Measurements from ENCODE around the gene PSMG4. TPM values are rescaled to one million over a fixed set of nuclear protein-coding genes. Genes with fewer than 3 reads are reported as not detected.

Gene PSMG4
- total and polyA plus RNA-seq, 2 of the 8 experiments (the other 6 are each of a cell fraction or from before 2014, with no cell fraction given) = 40.6 to 113 TPM

DNA sequence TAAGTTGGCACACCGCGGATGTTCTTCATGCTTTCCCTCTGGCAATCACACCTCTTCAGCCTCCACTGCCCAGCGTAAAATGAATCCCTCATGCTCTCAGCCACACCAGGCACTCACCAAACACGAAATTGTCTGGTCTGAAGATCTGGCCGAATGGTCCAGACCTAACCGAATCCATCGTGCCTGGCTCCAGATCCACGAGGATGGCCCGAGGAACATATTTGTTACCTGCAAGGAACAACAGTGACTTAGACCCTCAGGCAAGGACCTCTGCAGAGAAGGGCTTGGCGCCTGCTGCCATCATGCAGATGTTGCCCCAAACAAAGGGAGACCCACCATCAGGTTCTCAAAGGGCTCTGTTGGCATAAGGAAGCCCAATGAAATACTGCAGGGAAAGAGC lies 32.7 kb upstream of the PSMG4 start (continued):
- TF ChIP-seq, protein P1, sequence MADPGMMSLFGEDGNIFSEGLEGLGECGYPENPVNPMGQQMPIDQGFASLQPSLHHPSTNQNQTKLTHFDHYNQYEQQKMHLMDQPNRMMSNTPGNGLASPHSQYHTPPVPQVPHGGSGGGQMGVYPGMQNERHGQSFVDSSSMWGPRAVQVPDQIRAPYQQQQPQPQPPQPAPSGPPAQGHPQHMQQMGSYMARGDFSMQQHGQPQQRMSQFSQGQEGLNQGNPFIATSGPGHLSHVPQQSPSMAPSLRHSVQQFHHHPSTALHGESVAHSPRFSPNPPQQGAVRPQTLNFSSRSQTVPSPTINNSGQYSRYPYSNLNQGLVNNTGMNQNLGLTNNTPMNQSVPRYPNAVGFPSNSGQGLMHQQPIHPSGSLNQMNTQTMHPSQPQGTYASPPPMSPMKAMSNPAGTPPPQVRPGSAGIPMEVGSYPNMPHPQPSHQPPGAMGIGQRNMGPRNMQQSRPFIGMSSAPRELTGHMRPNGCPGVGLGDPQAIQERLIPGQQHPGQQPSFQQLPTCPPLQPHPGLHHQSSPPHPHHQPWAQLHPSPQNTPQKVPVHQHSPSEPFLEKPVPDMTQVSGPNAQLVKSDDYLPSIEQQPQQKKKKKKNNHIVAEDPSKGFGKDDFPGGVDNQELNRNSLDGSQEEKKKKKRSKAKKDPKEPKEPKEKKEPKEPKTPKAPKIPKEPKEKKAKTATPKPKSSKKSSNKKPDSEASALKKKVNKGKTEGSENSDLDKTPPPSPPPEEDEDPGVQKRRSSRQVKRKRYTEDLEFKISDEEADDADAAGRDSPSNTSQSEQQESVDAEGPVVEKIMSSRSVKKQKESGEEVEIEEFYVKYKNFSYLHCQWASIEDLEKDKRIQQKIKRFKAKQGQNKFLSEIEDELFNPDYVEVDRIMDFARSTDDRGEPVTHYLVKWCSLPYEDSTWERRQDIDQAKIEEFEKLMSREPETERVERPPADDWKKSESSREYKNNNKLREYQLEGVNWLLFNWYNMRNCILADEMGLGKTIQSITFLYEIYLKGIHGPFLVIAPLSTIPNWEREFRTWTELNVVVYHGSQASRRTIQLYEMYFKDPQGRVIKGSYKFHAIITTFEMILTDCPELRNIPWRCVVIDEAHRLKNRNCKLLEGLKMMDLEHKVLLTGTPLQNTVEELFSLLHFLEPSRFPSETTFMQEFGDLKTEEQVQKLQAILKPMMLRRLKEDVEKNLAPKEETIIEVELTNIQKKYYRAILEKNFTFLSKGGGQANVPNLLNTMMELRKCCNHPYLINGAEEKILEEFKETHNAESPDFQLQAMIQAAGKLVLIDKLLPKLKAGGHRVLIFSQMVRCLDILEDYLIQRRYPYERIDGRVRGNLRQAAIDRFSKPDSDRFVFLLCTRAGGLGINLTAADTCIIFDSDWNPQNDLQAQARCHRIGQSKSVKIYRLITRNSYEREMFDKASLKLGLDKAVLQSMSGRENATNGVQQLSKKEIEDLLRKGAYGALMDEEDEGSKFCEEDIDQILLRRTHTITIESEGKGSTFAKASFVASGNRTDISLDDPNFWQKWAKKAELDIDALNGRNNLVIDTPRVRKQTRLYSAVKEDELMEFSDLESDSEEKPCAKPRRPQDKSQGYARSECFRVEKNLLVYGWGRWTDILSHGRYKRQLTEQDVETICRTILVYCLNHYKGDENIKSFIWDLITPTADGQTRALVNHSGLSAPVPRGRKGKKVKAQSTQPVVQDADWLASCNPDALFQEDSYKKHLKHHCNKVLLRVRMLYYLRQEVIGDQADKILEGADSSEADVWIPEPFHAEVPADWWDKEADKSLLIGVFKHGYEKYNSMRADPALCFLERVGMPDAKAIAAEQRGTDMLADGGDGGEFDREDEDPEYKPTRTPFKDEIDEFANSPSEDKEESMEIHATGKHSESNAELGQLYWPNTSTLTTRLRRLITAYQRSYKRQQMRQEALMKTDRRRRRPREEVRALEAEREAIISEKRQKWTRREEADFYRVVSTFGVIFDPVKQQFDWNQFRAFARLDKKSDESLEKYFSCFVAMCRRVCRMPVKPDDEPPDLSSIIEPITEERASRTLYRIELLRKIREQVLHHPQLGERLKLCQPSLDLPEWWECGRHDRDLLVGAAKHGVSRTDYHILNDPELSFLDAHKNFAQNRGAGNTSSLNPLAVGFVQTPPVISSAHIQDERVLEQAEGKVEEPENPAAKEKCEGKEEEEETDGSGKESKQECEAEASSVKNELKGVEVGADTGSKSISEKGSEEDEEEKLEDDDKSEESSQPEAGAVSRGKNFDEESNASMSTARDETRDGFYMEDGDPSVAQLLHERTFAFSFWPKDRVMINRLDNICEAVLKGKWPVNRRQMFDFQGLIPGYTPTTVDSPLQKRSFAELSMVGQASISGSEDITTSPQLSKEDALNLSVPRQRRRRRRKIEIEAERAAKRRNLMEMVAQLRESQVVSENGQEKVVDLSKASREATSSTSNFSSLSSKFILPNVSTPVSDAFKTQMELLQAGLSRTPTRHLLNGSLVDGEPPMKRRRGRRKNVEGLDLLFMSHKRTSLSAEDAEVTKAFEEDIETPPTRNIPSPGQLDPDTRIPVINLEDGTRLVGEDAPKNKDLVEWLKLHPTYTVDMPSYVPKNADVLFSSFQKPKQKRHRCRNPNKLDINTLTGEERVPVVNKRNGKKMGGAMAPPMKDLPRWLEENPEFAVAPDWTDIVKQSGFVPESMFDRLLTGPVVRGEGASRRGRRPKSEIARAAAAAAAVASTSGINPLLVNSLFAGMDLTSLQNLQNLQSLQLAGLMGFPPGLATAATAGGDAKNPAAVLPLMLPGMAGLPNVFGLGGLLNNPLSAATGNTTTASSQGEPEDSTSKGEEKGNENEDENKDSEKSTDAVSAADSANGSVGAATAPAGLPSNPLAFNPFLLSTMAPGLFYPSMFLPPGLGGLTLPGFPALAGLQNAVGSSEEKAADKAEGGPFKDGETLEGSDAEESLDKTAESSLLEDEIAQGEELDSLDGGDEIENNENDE (IDR thresholded peaks at IDR 0.05; ENCODE audit: insufficient replicate concordance, low read length) = no peak
- TF ChIP-seq KDM5A (IDR thresholded peaks at IDR 0.05; ENCODE audit: low read length) (no peak), PHF8 (conservative IDR thresholded peaks at IDR 0.05; ENCODE audit: low read depth, low read length) (no peak), NANOG (IDR thresholded peaks at IDR 0.05; ENCODE audit: insufficient read depth, low read depth, low read length, poor library complexity, severe bottlenecking) (no peak), TCF12 (IDR thresholded peaks at IDR 0.05; ENCODE audit: low read depth, low read length) (no peak), JUND (IDR thresholded peaks at IDR 0.05; ENCODE audit: low read length) (no peak), RXRA (IDR thresholded peaks at IDR 0.05; ENCODE audit: insufficient read depth, low read depth, low read length) (no peak)
- TF ChIP-seq, protein P2, sequence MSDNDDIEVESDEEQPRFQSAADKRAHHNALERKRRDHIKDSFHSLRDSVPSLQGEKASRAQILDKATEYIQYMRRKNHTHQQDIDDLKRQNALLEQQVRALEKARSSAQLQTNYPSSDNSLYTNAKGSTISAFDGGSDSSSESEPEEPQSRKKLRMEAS (IDR thresholded peaks at IDR 0.05) = no peak

Data from H1 (cell line).